MM.1S (cell line): Measurements from ENCODE around the gene ANKS6.
A peak's percentile ranks its signal among the peaks of the same experiment; 100 is the strongest.

ENCODE experiments used
- DNase-seq: peaks from one replicate; pipeline ENCODE4 v3.0.0-alpha.2; 2015
- H2AFZ ChIP-seq: fragments of 300-600 bp; sonication (generic); 2 replicates; pipeline ENCODE4 v1.6.0; 2016; ENCODE audit warnings: antibody characterized with exemption, low read length
- H3F3A ChIP-seq: fragments of 300-600 bp; sonication (generic); 2 replicates; pipeline ENCODE4 v1.6.1; 2016; ENCODE audit warnings: mild to moderate bottlenecking, antibody characterized with exemption, low read length, moderate library complexity, mixed read lengths; ENCODE audit not compliant: insufficient read depth
- H3K27ac ChIP-seq: fragments of 300-600 bp; sonication (generic); 2 replicates; pipeline ENCODE4 v1.5.1; 2016; ENCODE audit warnings: mild to moderate bottlenecking, low read length
- H3K27me3 ChIP-seq: fragments of 300-600 bp; sonication (generic); replicated peaks from 2 replicates; pipeline ENCODE4 v1.6.0; 2016; ENCODE audit warnings: low read length; ENCODE audit not compliant: insufficient read depth
- H3K36me3 ChIP-seq: fragments of 300-600 bp; sonication (generic); replicated peaks from 2 replicates; pipeline ENCODE4 v1.6.1; 2016; ENCODE audit warnings: mild to moderate bottlenecking, low read length, mixed read lengths; ENCODE audit not compliant: insufficient read depth
- H3K4me1 ChIP-seq: fragments of 300-600 bp; sonication (generic); 2 replicates; pipeline ENCODE4 v1.6.1; 2016; ENCODE audit warnings: low read length, mixed read lengths
- H3K4me2 ChIP-seq: fragments of 300-600 bp; sonication (generic); 2 replicates; pipeline ENCODE4 v1.6.0; 2016; ENCODE audit warnings: low read depth, low read length
- H3K4me3 ChIP-seq: fragments of 300-600 bp; sonication (generic); 2 replicates; pipeline ENCODE4 v1.5.1; 2016; ENCODE audit warnings: low read length, mixed read lengths
- H3K79me2 ChIP-seq: fragments of 300-600 bp; sonication (generic); 2 replicates; pipeline ENCODE4 v1.6.1; 2016; ENCODE audit warnings: mixed run types, low read length, mixed read lengths
- H3K9ac ChIP-seq: fragments of 300-600 bp; sonication (generic); 2 replicates; pipeline ENCODE4 v1.6.1; 2016; ENCODE audit warnings: low read length, mixed read lengths
- H3K9me2 ChIP-seq: fragments of 300-600 bp; sonication (generic); replicated peaks from 2 replicates; pipeline ENCODE4 v1.6.1; 2016; ENCODE audit warnings: mild to moderate bottlenecking, low read length, mixed read lengths; ENCODE audit not compliant: insufficient read depth
- H3K9me3 ChIP-seq: fragments of 300-600 bp; sonication (generic); replicated peaks from 2 replicates; pipeline ENCODE4 v1.6.1; 2016; ENCODE audit warnings: mild to moderate bottlenecking, low read length, mixed read lengths; ENCODE audit not compliant: insufficient read depth
- H4K20me1 ChIP-seq: fragments of 300-600 bp; sonication (generic); 2 replicates; pipeline ENCODE4 v1.6.1; 2016; ENCODE audit warnings: mild to moderate bottlenecking, low read length, moderate library complexity, mixed read lengths; ENCODE audit not compliant: insufficient read depth
- EZH2 ChIP-seq: fragments of 300-600 bp; sonication (generic); optimal IDR thresholded peaks from 2 replicates; pipeline ENCODE3; 2017; ENCODE audit warnings: low read depth, mild to moderate bottlenecking, antibody characterized with exemption, low read length, mixed read lengths
- EZH2phosphoT487 ChIP-seq: fragments of 300-600 bp; sonication (generic); IDR thresholded peaks from 2 replicates; pipeline ENCODE4 v1.6.1; 2018; ENCODE audit warnings: antibody characterized with exemption, low read length
- TF ChIP-seq, protein P1 (sequence below): fragments of 300-600 bp; sonication (generic); IDR thresholded peaks from 2 replicates; pipeline ENCODE4 v1.5.1; 2016; ENCODE audit warnings: antibody characterized with exemption, low read length, mixed read lengths

The ANKS6 gene

DNA sequence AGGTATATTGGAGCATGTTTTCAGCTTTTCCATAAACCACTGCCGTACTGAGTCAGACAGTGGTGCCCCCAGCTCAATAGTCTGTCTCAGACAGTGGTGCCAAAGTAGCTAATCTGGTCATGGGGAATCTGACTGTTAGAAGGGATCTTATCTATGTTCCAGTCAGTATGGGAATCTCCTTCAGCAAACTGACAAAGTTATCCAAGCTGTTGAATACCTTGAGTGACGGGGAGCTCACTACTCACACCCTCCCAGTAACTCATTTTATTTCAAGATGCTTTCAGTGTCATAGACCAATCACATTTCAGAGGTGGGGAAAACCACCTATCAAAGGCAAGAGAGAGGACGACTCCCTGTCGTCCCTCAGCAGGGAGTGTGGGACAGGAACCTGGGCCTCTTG is 18.7 kb downstream of the ANKS6 start:
- Histone ChIP-seq H3K9ac (no peak overlapping the region), H3K79me2 (no peaks in the 10 kb centered on the region), H3K27ac (no peak overlapping the region), H3K9me2 (no peaks in the 10 kb centered on the region), H3F3A (no peaks in the 10 kb centered on the region), H3K4me3 (no peak overlapping the region), H3K27me3 (no peaks in the 10 kb centered on the region), H4K20me1 (no peaks in the 10 kb centered on the region), H2AFZ (no peak overlapping the region), H3K4me2 (no peak overlapping the region), H3K4me1 (no peaks in the 10 kb centered on the region), H3K36me3 (no peaks in the 10 kb centered on the region), H3K9me3 (no peaks in the 10 kb centered on the region)
- TF ChIP-seq, protein P1, sequence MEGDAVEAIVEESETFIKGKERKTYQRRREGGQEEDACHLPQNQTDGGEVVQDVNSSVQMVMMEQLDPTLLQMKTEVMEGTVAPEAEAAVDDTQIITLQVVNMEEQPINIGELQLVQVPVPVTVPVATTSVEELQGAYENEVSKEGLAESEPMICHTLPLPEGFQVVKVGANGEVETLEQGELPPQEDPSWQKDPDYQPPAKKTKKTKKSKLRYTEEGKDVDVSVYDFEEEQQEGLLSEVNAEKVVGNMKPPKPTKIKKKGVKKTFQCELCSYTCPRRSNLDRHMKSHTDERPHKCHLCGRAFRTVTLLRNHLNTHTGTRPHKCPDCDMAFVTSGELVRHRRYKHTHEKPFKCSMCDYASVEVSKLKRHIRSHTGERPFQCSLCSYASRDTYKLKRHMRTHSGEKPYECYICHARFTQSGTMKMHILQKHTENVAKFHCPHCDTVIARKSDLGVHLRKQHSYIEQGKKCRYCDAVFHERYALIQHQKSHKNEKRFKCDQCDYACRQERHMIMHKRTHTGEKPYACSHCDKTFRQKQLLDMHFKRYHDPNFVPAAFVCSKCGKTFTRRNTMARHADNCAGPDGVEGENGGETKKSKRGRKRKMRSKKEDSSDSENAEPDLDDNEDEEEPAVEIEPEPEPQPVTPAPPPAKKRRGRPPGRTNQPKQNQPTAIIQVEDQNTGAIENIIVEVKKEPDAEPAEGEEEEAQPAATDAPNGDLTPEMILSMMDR, result no peak
- TF ChIP-seq EZH2, result no peak
- no peak for TF ChIP-seq EZH2phosphoT487
- DNase-seq, result no peak

DNA sequence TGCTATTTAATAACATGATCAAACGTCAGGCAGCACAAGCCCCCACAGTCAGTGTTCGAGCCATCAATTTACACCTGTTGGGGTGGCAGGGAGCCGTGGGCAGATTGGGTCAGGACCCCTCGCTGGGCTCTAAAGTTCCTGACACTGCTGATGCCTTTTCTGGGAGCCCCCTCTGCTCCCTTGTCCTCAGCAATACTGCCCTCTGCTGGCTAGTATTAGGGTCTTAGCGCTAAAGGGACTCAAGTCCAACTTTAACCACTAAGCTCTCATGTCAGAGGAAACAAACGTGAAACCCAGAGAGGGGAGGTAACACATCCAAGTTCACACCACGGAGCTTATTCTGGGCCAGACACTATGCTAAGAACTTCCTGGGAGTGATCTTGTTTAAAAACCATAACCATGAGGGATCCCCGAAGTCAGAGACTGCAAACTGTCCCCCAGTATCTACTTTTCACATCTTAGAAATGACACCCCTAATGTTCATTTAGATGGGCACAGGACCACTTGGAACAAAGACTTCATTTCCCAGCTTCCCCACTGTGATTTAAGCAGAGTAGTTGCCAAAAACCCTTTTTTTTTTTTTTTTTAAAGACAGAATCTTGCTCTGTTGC is 20.4 kb downstream of the ANKS6 start:
- Histone ChIP-seq H3K36me3 (no peaks in the 10 kb centered on the region), H3K27ac (no peak overlapping the region), H3K9me2 (no peaks in the 10 kb centered on the region), H3K27me3 (no peaks in the 10 kb centered on the region), H3K9me3 (no peaks in the 10 kb centered on the region), H3K9ac (no peak overlapping the region), H3F3A (no peaks in the 10 kb centered on the region), H3K4me2 (no peak overlapping the region), H3K4me1 (no peaks in the 10 kb centered on the region), H4K20me1 (no peaks in the 10 kb centered on the region), H3K79me2 (no peaks in the 10 kb centered on the region), H3K4me3 (no peak overlapping the region), H2AFZ (no peak overlapping the region)
- TF ChIP-seq, protein P1, result peak; percentile 78
- no peak for TF ChIP-seq EZH2
- DNase-seq, result peak; percentile 62

- no peak overlapping the region for H3K27ac ChIP-seq
- no peaks in the 10 kb centered on the region for H3K36me3 ChIP-seq
- no peaks in the 10 kb centered on the region for H3K9me3 ChIP-seq
- H3K9ac ChIP-seq, result no peak overlapping the region
- no peaks in the 10 kb centered on the region for H3K4me1 ChIP-seq
- H3K4me2 ChIP-seq, result no peak overlapping the region
- no peaks in the 10 kb centered on the region for H4K20me1 ChIP-seq
- no peak overlapping the region for H2AFZ ChIP-seq
- DNase-seq, result no peak
- H3K79me2 ChIP-seq, result no peaks in the 10 kb centered on the region
- no peaks in the 10 kb centered on the region for H3K27me3 ChIP-seq
- H3F3A ChIP-seq, result no peaks in the 10 kb centered on the region
- no peak for TF ChIP-seq EZH2phosphoT487
- TF ChIP-seq, protein P1, result peak; percentile 59
- TF ChIP-seq EZH2, result no peak
- H3K9me2 ChIP-seq, result no peaks in the 10 kb centered on the region
- H3K4me3 ChIP-seq, result no peak overlapping the region
These were observed 21.6 kb downstream of the ANKS6 start for GRCh38 chr9:98774746-98775145.
